ENCODE measurements around the gene UNC93A.
"Not testable (repeated sequence)": the region's sequence is repeated elsewhere in the genome, so short reads cannot be mapped to it uniquely, and the experiment has no call there.

The UNC93A gene

DNA sequence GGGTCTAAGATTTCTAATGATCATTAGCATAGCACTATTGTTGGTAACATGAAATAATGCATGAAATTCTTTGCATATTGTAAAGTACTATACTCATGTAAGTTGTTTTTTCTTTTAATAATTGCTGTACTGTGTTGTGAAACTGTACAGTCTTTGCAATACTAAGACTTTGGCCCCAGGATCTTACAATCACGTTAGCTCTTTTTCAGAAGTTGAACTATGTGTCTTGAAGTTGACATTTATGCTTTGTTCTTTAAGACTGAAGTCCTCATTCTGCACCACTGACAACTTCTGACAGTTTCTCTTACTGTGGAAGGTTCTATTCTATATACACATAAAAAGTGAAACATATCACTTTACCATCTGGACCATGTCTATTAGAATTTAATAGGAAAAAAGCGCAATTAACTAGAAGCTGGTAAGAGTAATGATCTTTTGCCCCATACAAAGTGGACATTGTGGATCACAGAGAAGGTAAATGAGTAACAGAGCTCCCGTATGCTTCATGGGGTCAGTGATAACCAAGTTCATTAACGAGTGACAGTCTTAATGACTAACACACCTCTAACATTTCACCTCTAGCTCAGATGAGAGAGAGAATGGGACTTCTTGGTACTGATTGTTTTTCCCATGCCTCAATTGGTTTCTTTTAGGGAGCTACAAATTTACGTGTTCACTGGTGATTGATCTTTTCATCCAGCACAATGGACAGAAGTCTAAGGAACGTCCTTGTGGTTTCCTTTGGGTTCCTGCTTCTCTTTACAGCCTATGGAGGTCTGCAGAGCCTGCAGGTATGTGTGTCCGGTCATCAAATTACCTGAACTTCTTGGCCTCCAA is at the start of gene UNC93A:
TSS of gene UNC93A (plus strand) at position 530 of the 837 bp plus-strand sequence. CDS start at position 705, 175 bp downstream.
- DNase-seq: no peak

DNA sequence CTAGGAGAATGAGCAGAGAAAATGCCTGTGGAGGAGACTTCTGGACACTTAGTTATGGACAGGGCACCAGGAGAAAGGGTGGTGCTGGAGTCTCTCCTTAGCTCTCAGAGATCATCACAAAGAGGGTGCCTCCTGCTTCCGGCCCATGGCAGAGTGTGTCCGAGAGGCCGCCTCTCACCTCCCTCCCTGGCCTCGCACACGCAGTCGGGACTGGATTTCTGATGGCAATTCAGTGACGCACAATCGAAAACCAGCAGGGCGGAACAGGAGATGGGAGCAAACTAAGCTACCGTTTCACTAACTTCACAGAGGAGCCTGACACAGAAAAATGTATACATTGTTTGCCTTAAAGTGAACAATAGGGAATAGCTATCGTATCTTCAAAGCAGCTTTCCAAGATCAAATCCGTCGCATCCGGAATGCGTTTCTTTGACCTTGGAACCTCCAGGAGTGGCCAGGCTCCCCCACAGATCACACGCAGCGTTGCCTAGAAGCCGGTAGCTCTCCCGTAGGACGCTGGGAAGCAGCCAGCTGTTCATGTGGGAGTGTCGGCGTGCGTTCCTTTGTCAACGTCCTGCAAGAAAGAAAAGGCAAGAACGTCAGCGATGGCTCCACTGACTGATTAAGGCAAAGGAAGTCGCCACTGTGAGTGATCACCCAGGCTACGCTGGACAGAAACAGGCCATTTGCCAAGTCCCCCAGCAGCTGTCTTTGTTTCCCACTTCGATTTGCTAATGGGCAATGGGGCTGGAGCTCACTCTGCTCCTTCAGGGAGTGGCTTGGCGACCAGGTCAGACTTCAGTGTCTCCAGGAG is 49.6 kb upstream of the UNC93A start:
- not testable (repeated sequence) for DNase-seq

GRCh38 chr6:167242135-167242506 is 49.0 kb upstream of the UNC93A start:
- DNase-seq: not testable (repeated sequence)

DNA sequence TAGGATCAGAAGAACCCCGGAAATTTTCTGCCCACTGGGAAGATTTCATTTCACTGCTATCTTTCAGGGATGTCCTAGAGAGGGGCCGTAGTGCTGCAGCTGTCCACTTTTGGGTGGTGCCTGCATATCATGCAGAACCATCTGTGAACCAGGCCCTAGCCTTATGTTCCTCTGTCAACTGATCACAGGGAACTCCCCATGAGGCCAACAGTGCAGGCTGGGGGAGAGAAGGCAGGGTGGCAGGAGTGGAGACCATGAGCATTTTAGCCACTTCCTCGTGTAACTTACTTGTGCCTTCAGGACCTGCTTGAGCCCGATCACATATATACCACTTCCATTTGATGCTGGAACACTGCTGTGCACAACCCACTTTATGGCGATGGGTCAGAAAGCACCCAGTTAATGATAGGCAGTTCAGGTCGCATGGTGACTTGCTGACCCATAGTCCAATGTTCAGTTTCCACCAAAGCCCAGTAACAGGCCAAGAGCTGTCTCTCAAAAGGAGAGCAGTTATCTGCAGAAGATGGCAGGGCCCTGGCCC is 48.5 kb upstream of the UNC93A start:
- not testable (repeated sequence) for DNase-seq

- DNase-seq: no peak
These were observed 46.8 kb upstream of the UNC93A start for GRCh38 chr6:167244064-167244960.

GRCh38 chr6:167244991-167245390 is 46.1 kb upstream of the UNC93A start:
- no peak for DNase-seq

- DNase-seq: no peak
These were observed 45.5 kb upstream of the UNC93A start for GRCh38 chr6:167245591-167245990.

DNA sequence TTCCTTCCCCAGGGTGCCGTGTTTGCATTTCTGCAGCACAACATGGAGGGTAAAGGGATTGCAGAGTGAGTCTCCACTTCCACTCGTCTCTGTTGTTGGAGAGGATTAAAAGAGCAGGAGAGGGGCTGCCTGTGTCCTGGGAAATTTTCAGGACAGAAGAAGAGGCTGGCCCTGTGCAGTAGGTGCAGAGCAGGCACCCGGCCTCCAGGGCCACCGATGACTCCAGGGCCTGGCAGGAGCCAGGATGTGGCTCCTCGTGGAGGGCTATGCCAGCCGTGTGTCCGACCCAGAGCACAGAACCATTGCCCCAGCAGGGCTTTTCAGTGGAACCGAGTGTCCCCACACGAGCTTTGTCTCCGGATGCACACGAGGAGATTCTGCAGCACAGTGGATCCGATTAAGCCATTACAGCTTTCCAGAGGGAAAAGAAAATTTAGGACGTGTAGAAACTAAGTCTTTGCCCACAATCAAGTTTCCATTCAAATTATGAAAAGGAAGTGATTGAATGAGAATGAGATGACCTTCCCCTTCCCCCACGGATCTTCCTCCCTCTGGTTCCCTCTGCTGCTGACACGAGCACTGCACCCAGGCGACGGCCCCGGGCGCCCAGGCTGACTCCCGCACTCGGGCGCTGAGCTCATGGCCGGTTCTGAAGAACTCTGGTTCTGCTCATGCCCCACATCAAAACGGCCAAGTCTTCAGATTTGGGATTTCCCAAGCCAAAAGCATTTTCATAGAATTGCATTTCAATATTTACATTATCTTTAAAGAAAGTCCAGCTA is 43.1 kb upstream of the UNC93A start:
- no peak for DNase-seq

GRCh38 chr6:167248878-167249455 is 42.1 kb upstream of the UNC93A start:
- DNase-seq: not testable (repeated sequence)

DNA sequence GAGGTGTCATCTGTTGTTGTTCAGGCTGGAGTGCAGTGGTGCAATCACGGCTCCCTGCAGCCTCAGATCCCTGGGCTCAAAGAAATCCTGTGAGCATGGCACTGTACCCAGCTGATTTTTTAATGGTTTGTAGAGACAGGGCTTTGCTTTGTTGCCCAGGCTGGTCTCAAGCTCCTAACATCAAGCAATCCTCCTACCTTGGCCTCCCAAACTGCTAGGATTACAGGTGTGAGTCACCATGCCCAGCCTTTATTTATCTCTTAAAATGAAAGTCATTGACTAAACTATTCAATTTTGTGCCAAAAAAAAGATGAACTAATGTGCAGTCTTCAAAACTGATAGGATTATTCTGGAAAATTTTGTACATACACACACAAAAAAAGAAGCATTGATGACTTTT is 38.8 kb upstream of the UNC93A start:
- no peak for DNase-seq

GRCh38 chr6:167255918-167256553 is 35.1 kb upstream of the UNC93A start:
- DNase-seq: no peak

GRCh38 chr6:167258646-167259045 is 32.5 kb upstream of the UNC93A start:
- DNase-seq: no peak

GRCh38 chr6:167266057-167266829 is 24.9 kb upstream of the UNC93A start:
- not testable (repeated sequence) for DNase-seq

DNA sequence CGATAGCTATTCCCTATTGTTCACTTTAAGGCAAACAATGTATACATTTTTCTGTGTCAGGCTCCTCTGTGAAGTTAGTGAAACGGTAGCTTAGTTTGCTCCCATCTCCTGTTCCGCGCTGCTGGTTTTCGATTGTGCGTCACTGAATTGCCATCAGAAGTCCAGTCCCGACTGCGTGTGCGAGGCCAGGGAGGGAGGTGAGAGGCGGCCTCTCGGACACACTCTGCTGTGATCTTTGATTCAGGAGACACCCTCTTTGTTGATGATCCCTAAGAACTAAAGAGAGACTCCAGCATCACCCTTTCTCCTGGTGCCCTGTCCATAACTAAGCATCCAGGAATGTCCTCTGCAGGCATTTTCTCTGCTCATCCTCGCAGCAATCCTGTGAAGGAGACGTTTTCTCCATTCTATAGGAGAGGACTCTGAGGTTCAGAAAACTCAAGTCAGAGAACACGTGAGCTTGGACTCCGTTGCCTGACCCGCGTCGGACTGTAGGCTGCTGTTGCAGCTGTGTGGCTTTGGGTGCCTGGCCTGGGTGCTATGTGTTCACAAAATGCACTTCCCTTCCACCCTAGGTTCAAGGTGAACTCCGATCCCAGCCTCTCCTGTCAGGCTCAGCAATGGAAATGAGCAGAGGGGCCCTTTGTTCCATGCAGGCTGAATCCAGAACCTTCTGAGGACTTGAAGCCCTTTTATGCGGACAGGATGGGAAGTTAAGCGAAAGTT is 24.1 kb upstream of the UNC93A start:
- no peak for DNase-seq

DNA sequence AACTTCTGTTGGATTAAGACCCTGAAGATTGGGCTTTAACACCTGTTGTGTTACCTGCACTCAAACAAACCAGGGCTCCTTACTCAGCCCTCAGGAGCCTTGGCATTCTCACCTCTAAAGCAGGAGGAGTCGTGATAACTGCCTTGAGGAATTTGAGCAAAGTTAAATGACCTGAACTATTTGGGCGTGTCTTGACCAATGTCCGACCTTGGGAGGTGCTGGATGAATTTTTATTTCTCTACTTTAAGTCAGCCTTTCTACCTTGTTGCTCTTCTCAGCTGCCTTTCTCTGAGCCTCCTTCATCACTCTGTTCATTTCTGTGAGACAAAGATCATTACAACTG is 23.6 kb upstream of the UNC93A start:
- DNase-seq: not testable (repeated sequence)

DNA sequence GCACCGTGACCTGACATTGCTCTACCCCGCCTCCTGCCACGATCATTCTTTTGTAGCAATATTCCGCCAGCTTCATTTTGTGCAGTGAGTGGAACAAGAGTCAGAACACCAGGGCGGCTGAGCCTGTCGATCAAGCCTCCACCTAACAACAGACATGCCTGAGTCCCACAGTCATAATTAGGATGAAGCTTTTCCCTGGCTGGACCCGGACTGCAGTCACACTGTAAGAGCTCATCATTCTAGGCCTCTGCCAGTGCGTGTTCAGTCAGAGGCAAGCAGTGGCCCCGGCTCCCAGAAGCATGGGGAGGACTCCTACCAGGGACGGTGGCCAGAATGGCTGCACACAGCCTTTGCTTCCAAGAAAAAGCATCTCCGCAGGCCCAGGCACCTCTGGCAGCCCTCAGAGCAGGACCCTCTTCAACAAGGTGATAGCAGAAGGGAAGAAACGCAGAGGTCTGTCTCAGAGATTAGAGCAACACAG is 23.2 kb upstream of the UNC93A start:
- no peak for DNase-seq

GRCh38 chr6:167268683-167269280 is 22.3 kb upstream of the UNC93A start:
- DNase-seq: no peak

GRCh38 chr6:167270499-167271311 is 20.4 kb upstream of the UNC93A start:
- DNase-seq: no peak
